ENCODE data around the gene METTL13.
A peak's percentile ranks its signal among the peaks of the same experiment; 100 is the strongest.

Gene METTL13

GRCh38 chr1:171780583-171781175, 781 bp upstream of the METTL13 start:
- CTCF ChIA-PET = interaction anchor here (0.7 to 1.8 kb wide), 4 partner anchors 9 to 136 kb away, joined by 3 to 4 read pairs (median 4); no protein-coding TSS in a partner anchor
- H3K36me3 ChIP-seq (ENCODE audit: control insufficient read depth in 2 of 2, insufficient read depth in 1 of 2, low read length in 2 of 2) = peaks cover 0 to 27% of the 10 kb centered on the region in 2 experiments; a peak in 1 of 3 replicates
- peak overlapping the region; percentile 14 for H3K4me3 ChIP-seq (ENCODE audit: low read depth, low read length)
- TF ChIP-seq ZNF596 (tag by site-specific recombination; IDR thresholded peaks at IDR 0.05) = no peak
- TF ChIP-seq ZFP37 (tag by site-specific recombination; IDR thresholded peaks at IDR 0.05) = peak; percentile 67; the same call in 1 of the 2 replicates
- 0 out of 2 replicates have a peak, but pooled peaks have one; percentile 67 for TF ChIP-seq ZNF2 (tag by site-specific recombination; IDR thresholded peaks at IDR 0.05)
- TF ChIP-seq ZNF335 (tag by site-specific recombination; conservative IDR thresholded peaks at IDR 0.05) = peak; percentile 17; the same call in 1 of the 2 replicates
- H3K9me3 ChIP-seq (ENCODE audit: control insufficient read depth, insufficient read depth, low read depth, low read length) = no peaks in the 10 kb centered on the region
- H3K27ac ChIP-seq (ENCODE audit: extremely low read depth, low read depth, low read length) = peak overlapping the region; percentile 71
- POLR2A ChIA-PET = interaction anchor here (0.8 to 2.4 kb wide), 5 partner anchors 15 to 61 kb away, joined by 3 to 11 read pairs (median 4); partner anchors contain the start of genes DNM3 and VAMP4
- H3K4me1 ChIP-seq (ENCODE audit: control insufficient read depth, insufficient read depth, low read length) = no peaks in the 10 kb centered on the region

- no peaks in the 10 kb centered on the region for H3K9me3 ChIP-seq (ENCODE audit: control insufficient read depth, insufficient read depth, low read depth, low read length)
- ChIA-PET CTCF (interaction anchor here (0.6 to 1.3 kb wide), 2 partner anchors 16 to 129 kb away, joined by 3 to 4 read pairs; no protein-coding TSS in a partner anchor), POLR2A (no interaction called here)
- H3K4me3 ChIP-seq (ENCODE audit: low read depth, low read length) = no peak overlapping the region
- TF ChIP-seq SP3 (tag by site-specific recombination; IDR thresholded peaks at IDR 0.05) (no peak), ZNF792 (tag by site-specific recombination; IDR thresholded peaks at IDR 0.05) (no peak), KLF9 (tag by site-specific recombination; IDR thresholded peaks at IDR 0.05; ENCODE audit: low read depth) (no peak), KLF16 (tag by site-specific recombination; IDR thresholded peaks at IDR 0.05) (no peak), INSM2 (tag by site-specific recombination; IDR thresholded peaks at IDR 0.05) (no peak), ZNF138 (tag by site-specific recombination; IDR thresholded peaks at IDR 0.05; ENCODE audit: borderline replicate concordance) (no peak), ZNF585B (tag by site-specific recombination; IDR thresholded peaks at IDR 0.05) (no peak), ZNF660 (tag by site-specific recombination; IDR thresholded peaks at IDR 0.05) (no peak), ZNF23 (tag by site-specific recombination; IDR thresholded peaks at IDR 0.05; ENCODE audit: borderline replicate concordance) (no peak), FEZF1 (tag by site-specific recombination; IDR thresholded peaks at IDR 0.05) (no peak), ZNF2 (tag by site-specific recombination; IDR thresholded peaks at IDR 0.05) (no peak), ZNF639 (tag by site-specific recombination; IDR thresholded peaks at IDR 0.05) (no peak), ZNF18 (tag by site-specific recombination; IDR thresholded peaks at IDR 0.05) (no peak)
- no peak overlapping the region for H3K27ac ChIP-seq (ENCODE audit: extremely low read depth, low read depth, low read length)
- H3K4me1 ChIP-seq (ENCODE audit: control insufficient read depth, insufficient read depth, low read length) = no peaks in the 10 kb centered on the region
- peaks cover 9 to 60% of the 10 kb centered on the region in 2 experiments; a peak in 2 of 3 replicates for H3K36me3 ChIP-seq (ENCODE audit: control insufficient read depth in 2 of 2, insufficient read depth in 1 of 2, low read length in 2 of 2)
Measured at GRCh38 chr1:171783816-171784530, 2.5 kb downstream of the METTL13 start.

Data from HEK293 (cell line).